K562 (cell line): ENCODE data around the gene SRGAP3. TPM values are rescaled to one million over a fixed set of nuclear protein-coding genes. Genes with fewer than 3 reads are reported as not detected.
A peak's percentile ranks its signal among the peaks of the same experiment; 100 is the strongest.

Source experiments
- ATAC-seq: fragments of 200-7000 bp; cut with Tn5 transposase; 3 replicates; pipeline ENCODE4 v1.9.1; 2020; ENCODE audit warnings: moderate library complexity
- BruUV-seq: library from RNA; stranded (reverse); fragments of 400-500 nt; replicated peaks from 2 replicates; lab custom pipeline; 2021; lab: Mats Ljungman, UMichigan
- CTCF ChIA-PET: fragments of 300-600 bp; formaldehyde crosslinking; extraction: SDS; loops from one replicate; lab custom pipeline; 2021; ENCODE audit warnings: low intra/inter-chr PET ratio; lab: Yijun Ruan, JAX
- POLR2A ChIA-PET: fragments of 300-600, 350-650 bp; sonication (Branson Sonifier 250); formaldehyde crosslinking; extraction: SDS; loops from one replicate; lab custom pipeline; 2021; ENCODE audit warnings: antibody characterized with exemption, inconsistent platforms; lab: Yijun Ruan, JAX
- DNase-seq, 4 experiments: peaks; one replicate each; pipeline versions ENCODE4 v3.0.0 to v3.0.0-alpha.2; 2011 to 2018; ENCODE audit warnings: low spot score in 3 of 4, mixed read lengths in 3 of 4; ENCODE audit errors: extremely low read depth in 1 of 4
- FAIRE-seq: peaks from 2 replicates; lab custom pipeline; 2011; peaks lifted over from hg19 to GRCh38; lab: Jason Lieb, UNC
- H2AFZ ChIP-seq: 2 replicates; pipeline ENCODE4 v1.6.0; 2011; ENCODE audit warnings: low read depth, low read length, control low read depth, inconsistent platforms
- H3K27ac ChIP-seq: fragments of 200-600 bp; 3 replicates; pipeline ENCODE4 v1.8.0; 2011; ENCODE audit warnings: low read depth, mild to moderate bottlenecking, control low read depth, inconsistent platforms, low read length, moderate library complexity, mixed read lengths; ENCODE audit errors: extremely low read depth
- H3K27me3 ChIP-seq, 2 experiments: fragments of 300-600 bp in 1 of 2; 2 replicates in 1 of 2; 3 replicates in 1 of 2; pipeline versions ENCODE4 v1.6.0 to v1.8.0; 2011; ENCODE audit warnings: inconsistent platforms in 2 of 2, low read length in 2 of 2, mild to moderate bottlenecking in 1 of 2, mixed read lengths in 1 of 2, moderate library complexity in 1 of 2; ENCODE audit not compliant: control insufficient read depth in 2 of 2, insufficient read depth in 2 of 2
- H3K36me3 ChIP-seq: fragments of 300-600 bp; 3 replicates; pipeline ENCODE4 v1.8.0; 2011; ENCODE audit warnings: mild to moderate bottlenecking, low read length, inconsistent platforms; ENCODE audit not compliant: control insufficient read depth, insufficient read depth
- H3K4me1 ChIP-seq, 2 experiments: fragments of 200-600 bp in 1 of 2; replicated peaks in 1 of 2; 2 replicates in 1 of 2; 3 replicates in 1 of 2; pipeline versions ENCODE4 v1.5.1 to v1.8.0; 2011; ENCODE audit warnings: inconsistent platforms in 2 of 2, low read length in 2 of 2, mild to moderate bottlenecking in 1 of 2, mixed read lengths in 1 of 2, moderate library complexity in 1 of 2; ENCODE audit not compliant: control insufficient read depth in 2 of 2, insufficient read depth in 2 of 2
- H3K4me2 ChIP-seq: 2 replicates; pipeline ENCODE4 v1.6.1; 2011; ENCODE audit warnings: low read length, control low read depth, inconsistent platforms, mixed read lengths; ENCODE audit not compliant: insufficient read depth
- H3K4me3 ChIP-seq: fragments of 200-600 bp; sonication (generic), shearing (Covaris generic); 2 replicates; pipeline ENCODE4 v1.5.1; 2016; ENCODE audit warnings: control low read depth, inconsistent platforms
- H3K79me2 ChIP-seq: fragments of 200-600 bp; 3 replicates; pipeline ENCODE4 v1.8.0; 2011; ENCODE audit warnings: low read length, inconsistent platforms; ENCODE audit not compliant: control insufficient read depth, insufficient read depth
- H3K9ac ChIP-seq, 2 experiments: 2 replicates each; pipeline versions ENCODE4 v1.6.0 to v1.6.1; 2011; ENCODE audit warnings: low read depth in 2 of 2, low read length in 2 of 2, control low read depth in 1 of 2, inconsistent platforms in 1 of 2, mild to moderate bottlenecking in 1 of 2, mixed read lengths in 1 of 2; ENCODE audit not compliant: insufficient read depth in 1 of 2
- H3K9me1 ChIP-seq: one replicate; pipeline ENCODE4 v1.6.0; 2011; ENCODE audit warnings: inconsistent platforms, mild to moderate bottlenecking, low read length, moderate library complexity; ENCODE audit not compliant: control insufficient read depth, insufficient read depth
- H3K9me3 ChIP-seq: replicated peaks from 2 replicates; pipeline ENCODE4 v1.5.1; 2011; ENCODE audit warnings: low read depth, low read length, inconsistent platforms; ENCODE audit not compliant: control insufficient read depth, insufficient read depth
- H4K20me1 ChIP-seq: replicated peaks from 2 replicates; pipeline ENCODE4 v1.6.1; 2011; ENCODE audit warnings: low read length, inconsistent platforms, mixed read lengths; ENCODE audit not compliant: control insufficient read depth, insufficient read depth
- RBM22 ChIP-seq: fragments of 200-400 bp; formaldehyde crosslinking; IDR thresholded peaks from 2 replicates; pipeline ENCODE4 v1.6.1; 2018; ENCODE audit warnings: low read length, low read depth; ENCODE audit not compliant: poor library complexity, severe bottlenecking
- WGBS: fragments of 100-300 bp; shearing (Covaris generic); methylation state at CpG from one replicate; pipeline ENCODE4 v1.1.6; 2016; ENCODE audit warnings: low coverage, mixed read lengths; ENCODE audit not compliant: insufficient coverage; ENCODE audit errors: missing lambda C conversion rate; 5-methylcytosine and 5-hydroxymethylcytosine counted together
- in situ Hi-C: fragments of 300-500 bp; cut with MboI; formaldehyde crosslinking; loops from 4 replicates; pipeline ENCODE4 v1.15.0; 2018; ENCODE audit warnings: inconsistent platforms, mixed read lengths
- intact Hi-C: fragments of 100-400 bp; cut with micrococcal nuclease; formaldehyde crosslinking; loops from 2 replicates; pipeline ENCODE4 v1.14.2; 2022
- polyA plus RNA-seq, 8 experiments: library from polyadenylated mRNA; depleted of rRNA in 4 of 8; stranded (reverse) in 5 of 8; unstranded in 3 of 8; fragments of >200 nt; fragmentation: Nextera tagmentation in 2 of 8; fragmentation: Illumina TruSeq in 1 of 8; extraction: Ambion mirVana in 2 of 8; extraction: Trizol in 1 of 8; gene quantifications; 2 replicates each; pipeline versions ENCODE4 v1.2.1 to v1.2.3, GENCODE V29; 2011 to 2014; ENCODE audit warnings: inconsistent platforms in 1 of 8, missing spikeins in 1 of 8
- total RNA-seq, 7 experiments: library from RNA; depleted of rRNA in 6 of 7; stranded (reverse); fragments of >200 nt in 6 of 7; fragmentation: Illumina TruSeq in 2 of 7; extraction: Trizol in 2 of 7; gene quantifications; 2 replicates each; pipeline versions ENCODE4 v1.2.1 to v1.2.3, GENCODE V29; 2011 to 2021; ENCODE audit warnings: low replicate concordance in 1 of 7
- TF ChIP-seq, protein P1 (sequence below): IDR thresholded peaks from 2 replicates; pipeline ENCODE4 v1.6.1; 2016; ENCODE audit warnings: missing genetic modification characterization, missing compliant biosample characterization
- TF ChIP-seq, protein P2 (sequence below): fragments of 250-450 bp; sonication (Bioruptor Pico); IDR thresholded peaks from 2 replicates; pipeline ENCODE4 v1.5.0; 2021; ENCODE audit warnings: mild to moderate bottlenecking, moderate library complexity
- TF ChIP-seq, protein P3 (sequence below), 2 experiments: fragments of 450-650 bp in 1 of 2; IDR thresholded peaks; 2 replicates each; pipeline ENCODE4 v1.6.1; 2011 to 2017; ENCODE audit warnings: low read depth in 2 of 2, antibody characterized with exemption in 1 of 2, borderline replicate concordance in 1 of 2, low read length in 1 of 2, mild to moderate bottlenecking in 1 of 2, mixed read lengths in 1 of 2; ENCODE audit not compliant: control insufficient read depth in 1 of 2

SRGAP3 gene
- total and polyA plus RNA-seq, 9 of the 15 experiments (the other 6 are each of a cell fraction or from before 2014, with no cell fraction given) = 0.11 to 0.85 (median 0.35) TPM; not detected in 2

DNA sequence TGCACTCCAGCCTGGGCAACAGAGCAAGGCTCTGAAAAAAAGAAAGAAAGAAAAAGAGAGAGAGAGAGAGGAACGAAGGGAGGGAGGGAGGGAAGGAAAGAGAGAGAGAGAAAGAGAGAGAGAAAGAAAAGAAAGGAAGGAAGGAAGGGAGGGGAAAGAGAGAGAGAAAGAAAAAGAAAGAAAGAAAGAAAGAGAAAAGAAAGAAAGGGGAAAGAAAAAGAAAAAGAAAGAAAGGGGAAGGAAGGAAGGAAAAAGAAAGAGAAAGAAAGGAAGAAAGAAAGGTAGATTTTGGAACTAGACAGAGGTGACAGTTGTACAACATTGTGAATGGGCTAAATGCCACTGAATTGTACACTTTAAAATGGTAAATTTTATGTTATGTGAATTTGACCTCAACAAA, 5.3 kb upstream of the SRGAP3 start:
- Histone ChIP-seq H3K36me3 (no peaks in the 10 kb centered on the region), H3K9ac (no peak overlapping the region), H3K4me1 (no peaks in the 10 kb centered on the region), H3K4me3 (no peak overlapping the region), H2AFZ (no peak overlapping the region), H3K27ac (no peak overlapping the region), H3K27me3 (peaks cover 3 to 43% of the 10 kb centered on the region in 2 experiments; a peak in 2 of 5 replicates), H3K79me2 (no peaks in the 10 kb centered on the region), H3K4me2 (no peak overlapping the region)
- POLR2A ChIA-PET = no interaction called here
- ATAC-seq (no peak), FAIRE-seq (no peak), DNase-seq (no peak)
- no TSS peak for BruUV-seq
- intact Hi-C loops = no loop called here
- TF ChIP-seq, protein P1, sequence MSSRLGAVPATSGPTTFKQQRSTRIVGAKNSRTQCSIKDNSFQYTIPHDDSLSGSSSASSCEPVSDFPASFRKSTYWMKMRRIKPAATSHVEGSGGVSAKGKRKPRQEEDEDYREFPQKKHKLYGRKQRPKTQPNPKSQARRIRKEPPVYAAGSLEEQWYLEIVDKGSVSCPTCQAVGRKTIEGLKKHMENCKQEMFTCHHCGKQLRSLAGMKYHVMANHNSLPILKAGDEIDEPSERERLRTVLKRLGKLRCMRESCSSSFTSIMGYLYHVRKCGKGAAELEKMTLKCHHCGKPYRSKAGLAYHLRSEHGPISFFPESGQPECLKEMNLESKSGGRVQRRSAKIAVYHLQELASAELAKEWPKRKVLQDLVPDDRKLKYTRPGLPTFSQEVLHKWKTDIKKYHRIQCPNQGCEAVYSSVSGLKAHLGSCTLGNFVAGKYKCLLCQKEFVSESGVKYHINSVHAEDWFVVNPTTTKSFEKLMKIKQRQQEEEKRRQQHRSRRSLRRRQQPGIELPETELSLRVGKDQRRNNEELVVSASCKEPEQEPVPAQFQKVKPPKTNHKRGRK = peak; percentile 87
- TF ChIP-seq RBM22 = no peak
- TF ChIP-seq, protein P2, sequence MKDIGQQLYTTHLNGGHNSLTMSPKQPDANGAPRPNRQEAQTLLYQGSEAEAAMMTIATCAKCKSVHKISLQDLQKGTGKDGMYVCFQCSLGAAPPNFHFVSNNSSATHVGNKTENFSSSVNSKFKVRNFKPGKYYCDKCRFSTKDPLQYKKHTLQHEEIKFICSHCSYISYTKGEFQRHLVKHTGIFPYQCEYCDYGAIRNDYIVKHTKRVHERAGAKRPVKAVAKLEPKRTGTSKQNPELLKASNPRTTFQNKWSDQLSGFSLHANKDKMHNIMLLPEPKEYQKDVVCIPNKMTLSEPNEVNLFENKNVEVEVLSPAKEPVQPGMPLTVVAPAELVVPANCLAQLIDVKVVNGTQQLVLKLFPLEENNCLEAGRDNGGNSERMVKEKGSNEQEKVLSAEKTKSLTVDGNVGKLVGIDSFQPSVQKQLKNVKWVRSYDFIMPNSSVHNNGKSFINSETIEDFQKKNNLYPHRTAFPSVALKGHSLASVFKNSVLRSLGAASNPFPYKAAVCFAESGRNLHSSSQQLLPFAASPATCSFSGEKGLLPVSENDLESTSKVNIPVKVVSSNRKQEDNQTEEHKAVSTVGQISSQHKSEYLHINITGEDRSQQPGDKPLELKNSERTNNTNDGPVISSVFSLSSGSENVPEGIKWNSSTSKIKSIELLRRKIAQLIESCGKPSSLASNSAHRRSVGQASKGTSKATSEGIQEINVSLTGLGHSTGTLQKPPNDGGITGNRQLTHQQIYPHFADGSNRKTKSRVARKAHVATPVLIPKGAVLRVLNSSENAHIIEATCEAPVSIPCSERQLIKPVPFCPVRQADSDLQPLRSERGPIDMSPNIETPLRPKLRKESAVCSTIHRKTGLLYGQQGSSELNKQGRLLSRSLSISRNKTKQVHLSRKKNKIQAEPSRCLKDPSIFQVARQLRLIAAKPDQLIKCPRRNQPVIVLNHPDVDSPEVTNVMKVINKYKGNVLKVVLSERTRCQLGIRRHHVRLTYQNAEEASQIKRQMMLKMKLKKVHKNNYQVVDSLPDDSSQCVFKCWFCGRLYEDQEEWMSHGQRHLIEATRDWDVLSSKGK (CRISPR knock-in tag) = no peak
- TF ChIP-seq, protein P3, sequence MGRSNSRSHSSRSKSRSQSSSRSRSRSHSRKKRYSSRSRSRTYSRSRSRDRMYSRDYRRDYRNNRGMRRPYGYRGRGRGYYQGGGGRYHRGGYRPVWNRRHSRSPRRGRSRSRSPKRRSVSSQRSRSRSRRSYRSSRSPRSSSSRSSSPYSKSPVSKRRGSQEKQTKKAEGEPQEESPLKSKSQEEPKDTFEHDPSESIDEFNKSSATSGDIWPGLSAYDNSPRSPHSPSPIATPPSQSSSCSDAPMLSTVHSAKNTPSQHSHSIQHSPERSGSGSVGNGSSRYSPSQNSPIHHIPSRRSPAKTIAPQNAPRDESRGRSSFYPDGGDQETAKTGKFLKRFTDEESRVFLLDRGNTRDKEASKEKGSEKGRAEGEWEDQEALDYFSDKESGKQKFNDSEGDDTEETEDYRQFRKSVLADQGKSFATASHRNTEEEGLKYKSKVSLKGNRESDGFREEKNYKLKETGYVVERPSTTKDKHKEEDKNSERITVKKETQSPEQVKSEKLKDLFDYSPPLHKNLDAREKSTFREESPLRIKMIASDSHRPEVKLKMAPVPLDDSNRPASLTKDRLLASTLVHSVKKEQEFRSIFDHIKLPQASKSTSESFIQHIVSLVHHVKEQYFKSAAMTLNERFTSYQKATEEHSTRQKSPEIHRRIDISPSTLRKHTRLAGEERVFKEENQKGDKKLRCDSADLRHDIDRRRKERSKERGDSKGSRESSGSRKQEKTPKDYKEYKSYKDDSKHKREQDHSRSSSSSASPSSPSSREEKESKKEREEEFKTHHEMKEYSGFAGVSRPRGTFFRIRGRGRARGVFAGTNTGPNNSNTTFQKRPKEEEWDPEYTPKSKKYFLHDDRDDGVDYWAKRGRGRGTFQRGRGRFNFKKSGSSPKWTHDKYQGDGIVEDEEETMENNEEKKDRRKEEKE (IDR thresholded peaks at IDR 0.05; ENCODE audit: borderline replicate concordance in 1 of 2, control insufficient read depth in 1 of 2, low read depth in 2 of 2, low read length in 1 of 2) = no peak
- TF ChIP-seq, all 486 proteins: peak for 1
- no peaks in the 10 kb centered on the region for H3K9me1 ChIP-seq
- H3K9me3 ChIP-seq = no peaks in the 10 kb centered on the region
- H4K20me1 ChIP-seq = no peaks in the 10 kb centered on the region
- in situ Hi-C loops = no loop called here
- CTCF ChIA-PET = no interaction called here
- no CpG with 5 or more reads among the region's 1 CpG for WGBS
